HFFc6 (cell line): Measurements from ENCODE around the gene TCF25. TPM values are rescaled to one million over a fixed set of nuclear protein-coding genes. Genes with fewer than 3 reads are reported as not detected.

Source experiments
- DNase-seq: peaks from one replicate; pipeline ENCODE4 v3.0.0-alpha.2; 2018
- H3K27ac Mint-ChIP-seq: 2 replicates; pipeline ENCODE4 v1.8.0; 2020; ENCODE audit warnings: mild to moderate bottlenecking, mixed read lengths
- H3K27me3 Mint-ChIP-seq: 2 replicates; pipeline ENCODE4 v1.8.0; 2021; ENCODE audit warnings: mild to moderate bottlenecking, moderate library complexity, mixed read lengths; ENCODE audit not compliant: insufficient read depth
- H3K36me3 Mint-ChIP-seq: 2 replicates; pipeline ENCODE4 v1.8.0; 2021; ENCODE audit warnings: low read depth, mixed read lengths
- H3K4me1 Mint-ChIP-seq: 2 replicates; pipeline ENCODE4 v1.8.0; 2020; ENCODE audit warnings: low read depth, mixed read lengths
- H3K4me3 Mint-ChIP-seq: 2 replicates; pipeline ENCODE4 v1.8.0; 2020; ENCODE audit warnings: mild to moderate bottlenecking, moderate library complexity, mixed read lengths
- H3K9me3 Mint-ChIP-seq: 2 replicates; pipeline ENCODE4 v1.8.0; 2020; ENCODE audit warnings: mild to moderate bottlenecking, mixed read lengths
- total RNA-seq, 6 experiments: library from RNA; stranded (reverse); fragmentation: NEBNext Ultra II Directional; extraction: Animal tissue kit (Norgen Biotek cat#: 25700); gene quantifications; 2 replicates in 1 of 6; 3 replicates in 5 of 6; pipeline ENCODE4 v1.2.3, GENCODE V29; 2021
- TF ChIP-seq, protein P1 (sequence below): fragments of 200-600 bp; sonication (generic); IDR thresholded peaks from 2 replicates; pipeline ENCODE4 v1.5.0; 2021; ENCODE audit warnings: antibody characterized with exemption, mild to moderate bottlenecking

TCF25 gene
- total RNA-seq, 6 experiments from 2014 or later, result 157 to 202 (median 170) TPM

DNA sequence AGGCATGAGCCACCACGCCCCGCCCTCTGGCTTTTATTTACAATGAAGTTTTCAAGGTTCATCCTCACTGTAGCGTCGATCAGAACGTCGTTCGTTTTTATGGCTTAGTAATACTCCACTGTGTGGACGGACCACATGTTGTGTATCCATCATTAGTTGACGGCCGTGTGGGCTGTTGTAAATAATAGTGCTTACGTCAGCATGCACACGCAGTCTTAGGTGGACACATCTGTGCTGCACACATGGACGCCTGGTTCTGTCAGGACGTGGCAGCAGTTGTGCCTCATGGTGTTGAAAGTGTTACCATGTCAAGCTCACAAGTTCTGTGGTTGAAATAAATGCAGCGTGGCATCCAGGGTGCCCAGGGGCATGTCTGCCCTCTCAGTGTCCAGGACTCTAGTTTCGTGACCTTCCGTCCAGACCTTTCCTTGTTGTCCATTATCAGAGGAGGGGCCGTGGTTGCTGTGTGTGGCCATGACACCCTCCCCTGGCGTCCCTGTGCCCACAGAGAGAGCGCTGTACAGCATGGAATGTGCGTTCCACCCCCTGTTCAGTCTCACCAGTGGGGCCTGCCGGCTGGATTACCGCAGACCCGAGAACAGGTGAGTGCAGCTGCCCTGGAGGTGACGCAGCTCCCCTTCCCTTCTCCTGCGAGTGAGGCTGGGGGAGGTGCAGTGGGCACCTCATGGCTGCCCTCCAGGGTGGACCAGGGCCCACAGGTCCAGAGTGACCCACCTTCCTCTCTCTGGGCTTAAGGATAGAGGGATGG, 22.3 kb downstream of the TCF25 start:
- TF ChIP-seq, protein P1, sequence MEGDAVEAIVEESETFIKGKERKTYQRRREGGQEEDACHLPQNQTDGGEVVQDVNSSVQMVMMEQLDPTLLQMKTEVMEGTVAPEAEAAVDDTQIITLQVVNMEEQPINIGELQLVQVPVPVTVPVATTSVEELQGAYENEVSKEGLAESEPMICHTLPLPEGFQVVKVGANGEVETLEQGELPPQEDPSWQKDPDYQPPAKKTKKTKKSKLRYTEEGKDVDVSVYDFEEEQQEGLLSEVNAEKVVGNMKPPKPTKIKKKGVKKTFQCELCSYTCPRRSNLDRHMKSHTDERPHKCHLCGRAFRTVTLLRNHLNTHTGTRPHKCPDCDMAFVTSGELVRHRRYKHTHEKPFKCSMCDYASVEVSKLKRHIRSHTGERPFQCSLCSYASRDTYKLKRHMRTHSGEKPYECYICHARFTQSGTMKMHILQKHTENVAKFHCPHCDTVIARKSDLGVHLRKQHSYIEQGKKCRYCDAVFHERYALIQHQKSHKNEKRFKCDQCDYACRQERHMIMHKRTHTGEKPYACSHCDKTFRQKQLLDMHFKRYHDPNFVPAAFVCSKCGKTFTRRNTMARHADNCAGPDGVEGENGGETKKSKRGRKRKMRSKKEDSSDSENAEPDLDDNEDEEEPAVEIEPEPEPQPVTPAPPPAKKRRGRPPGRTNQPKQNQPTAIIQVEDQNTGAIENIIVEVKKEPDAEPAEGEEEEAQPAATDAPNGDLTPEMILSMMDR, result no peak
- H3K36me3 Mint-ChIP-seq, result peaks cover 25% of the 10 kb centered on the region

DNA sequence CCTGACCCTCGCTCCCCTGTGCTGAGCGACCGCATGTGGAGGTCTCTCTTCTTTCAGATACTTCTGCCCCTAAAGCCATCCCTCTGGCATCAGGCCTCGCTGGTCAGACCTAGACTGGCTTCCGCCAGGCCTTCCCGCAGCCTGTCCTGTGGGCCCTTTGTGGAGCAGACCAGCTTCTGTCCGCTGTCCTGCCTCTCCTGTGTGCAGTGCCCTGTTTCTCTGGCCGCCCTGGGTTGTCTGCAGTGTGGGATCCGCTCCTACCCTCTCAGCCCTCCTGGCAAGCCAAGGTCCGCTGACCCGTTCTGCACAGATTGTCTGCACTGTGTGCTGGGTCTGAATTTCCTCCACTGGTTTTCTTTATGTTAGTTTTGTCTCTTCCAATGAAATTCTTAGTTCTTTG, 23.8 kb downstream of the TCF25 start:
- Mint-ChIP-seq H3K4me1 (peaks cover 9% of the 10 kb centered on the region), H3K9me3 (no peaks in the 10 kb centered on the region), H3K36me3 (peaks cover 26% of the 10 kb centered on the region), H3K4me3 (no peak overlapping the region), H3K27ac (no peak overlapping the region), H3K27me3 (peaks cover 8% of the 10 kb centered on the region)
- no peak for DNase-seq
- TF ChIP-seq, protein P1, result no peak

More for the DNA sequence above, 22.3 kb downstream of the TCF25 start:
- H3K9me3 Mint-ChIP-seq, result no peaks in the 10 kb centered on the region
- no peak overlapping the region for H3K27ac Mint-ChIP-seq
- H3K27me3 Mint-ChIP-seq, result peaks cover 8% of the 10 kb centered on the region
- H3K4me1 Mint-ChIP-seq, result peaks cover 9% of the 10 kb centered on the region
- no peak overlapping the region for H3K4me3 Mint-ChIP-seq
- no peak for DNase-seq

DNA sequence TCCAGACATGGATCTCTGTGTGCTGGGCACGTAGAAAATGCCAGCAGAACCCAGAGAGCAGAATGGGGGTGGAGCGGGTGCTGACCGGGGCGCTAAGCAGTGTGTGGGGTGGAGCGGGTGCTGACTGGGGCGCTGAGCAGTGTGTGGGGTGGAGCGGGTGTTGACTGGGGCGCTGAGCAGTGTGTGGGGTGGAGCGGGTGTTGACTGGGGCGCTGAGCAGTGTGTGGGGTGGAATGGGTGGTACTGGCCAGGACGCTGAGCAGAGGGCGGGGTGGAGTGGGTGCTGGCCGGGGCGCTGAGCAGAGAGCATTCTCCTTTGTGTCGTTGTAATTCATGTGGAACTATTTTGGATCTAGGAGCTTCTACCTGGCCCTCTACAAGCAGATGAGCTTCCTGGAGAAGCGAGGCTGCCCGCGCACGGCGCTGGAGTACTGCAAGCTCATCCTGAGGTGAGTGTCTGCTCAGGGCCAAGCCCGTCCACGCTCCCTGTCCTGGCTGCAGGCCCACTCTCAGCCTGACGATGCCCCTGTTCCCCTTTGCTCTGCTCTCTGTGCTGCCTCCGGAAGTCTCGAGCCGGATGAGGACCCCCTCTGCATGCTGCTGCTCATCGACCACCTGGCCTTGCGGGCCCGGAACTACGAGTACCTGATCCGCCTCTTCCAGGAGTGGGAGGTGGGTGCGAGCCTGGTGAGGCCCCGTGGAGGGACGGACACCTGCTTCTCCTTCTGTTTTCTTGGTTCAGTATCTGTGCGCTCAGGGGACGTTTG, 25.0 kb downstream of the TCF25 start:
- peaks cover 26% of the 10 kb centered on the region for H3K36me3 Mint-ChIP-seq

DNA sequence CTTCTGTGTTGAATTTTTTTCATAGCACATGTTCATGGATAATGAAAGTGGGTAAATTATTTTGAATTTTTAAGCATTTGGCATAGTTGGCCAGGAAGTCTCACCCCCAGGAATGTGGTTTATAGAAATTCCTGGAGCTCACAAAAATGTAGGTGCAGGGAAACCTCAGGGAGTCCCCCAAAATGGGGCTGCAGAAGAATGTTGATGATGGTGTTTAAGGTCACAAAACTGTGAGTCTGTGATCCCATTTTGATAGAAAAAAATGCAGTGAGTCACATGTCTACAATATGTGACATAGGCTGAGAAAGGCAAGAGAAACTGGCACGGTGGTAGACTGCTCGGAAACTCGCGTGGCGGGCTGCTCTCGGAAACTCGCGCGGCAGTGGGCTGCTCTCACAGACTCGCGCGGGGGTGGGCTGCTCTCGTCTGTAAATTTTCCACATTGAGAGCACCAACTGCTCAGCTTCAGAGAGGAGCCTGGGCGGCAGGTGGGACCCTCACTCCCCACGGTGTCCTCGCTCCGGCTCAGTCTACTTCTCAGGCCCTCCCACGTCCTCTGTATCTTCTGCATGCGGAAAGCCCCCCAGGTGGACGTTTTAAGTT, 26.6 kb downstream of the TCF25 start:
- Mint-ChIP-seq H3K27ac (peak overlapping the region; percentile 63; the same call in 1 of the 2 replicates), H3K9me3 (no peaks in the 10 kb centered on the region), H3K4me3 (no peak overlapping the region), H3K36me3 (peaks cover 26% of the 10 kb centered on the region), H3K27me3 (peaks cover 11% of the 10 kb centered on the region), H3K4me1 (peaks cover 9% of the 10 kb centered on the region)
- DNase-seq, result peak; percentile 48
- TF ChIP-seq, protein P1, result no peak

More for the DNA sequence above, 25.0 kb downstream of the TCF25 start:
- Mint-ChIP-seq H3K9me3 (no peaks in the 10 kb centered on the region), H3K4me1 (peaks cover 9% of the 10 kb centered on the region), H3K27ac (no peak overlapping the region; the same call in 1 of the 2 replicates), H3K4me3 (no peak overlapping the region), H3K27me3 (peaks cover 11% of the 10 kb centered on the region)
- DNase-seq, result no peak
- TF ChIP-seq, protein P1, result no peak

DNA sequence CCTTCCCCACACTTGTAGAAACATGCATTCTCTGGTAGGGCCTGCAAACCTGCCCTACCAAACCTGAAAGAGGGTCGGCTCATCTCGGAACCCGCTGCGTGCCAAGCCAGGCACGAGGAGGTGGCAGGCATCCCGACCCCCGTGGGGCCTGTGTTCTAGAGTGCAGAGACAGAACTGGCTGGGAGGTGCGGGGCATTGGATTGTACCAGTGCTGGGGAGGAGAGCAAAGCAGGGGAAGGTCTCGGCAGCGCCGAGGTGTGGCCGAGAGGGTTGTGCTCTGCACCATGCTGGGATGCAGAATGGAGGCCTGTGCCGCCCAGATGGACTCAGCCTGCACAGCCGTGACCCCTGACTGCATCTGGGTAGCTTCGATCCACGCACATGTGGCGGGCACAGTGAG, 27.5 kb downstream of the TCF25 start:
- H3K4me1 Mint-ChIP-seq, result peaks cover 9% of the 10 kb centered on the region
- no peaks in the 10 kb centered on the region for H3K9me3 Mint-ChIP-seq
- TF ChIP-seq, protein P1, result no peak
- H3K36me3 Mint-ChIP-seq, result peaks cover 30% of the 10 kb centered on the region
- no peak overlapping the region for H3K27ac Mint-ChIP-seq
- H3K4me3 Mint-ChIP-seq, result no peak overlapping the region
- DNase-seq, result no peak
- H3K27me3 Mint-ChIP-seq, result peaks cover 11% of the 10 kb centered on the region
